ENCODE data around the gene HNRNPA3.
"Not testable (repeated sequence)": the region's sequence is repeated elsewhere in the genome, so short reads cannot be mapped to it uniquely, and the experiment has no call there.

Gene HNRNPA3

GRCh38 chr2:177234267-177234666 is 21.7 kb downstream of the HNRNPA3 start:
- no peak for DNase-seq

GRCh38 chr2:177235855-177236437 is 23.4 kb downstream of the HNRNPA3 start:
- no peak for DNase-seq

GRCh38 chr2:177237932-177238331 is 25.3 kb downstream of the HNRNPA3 start:
- DNase-seq: no peak

GRCh38 chr2:177239053-177239452 is 26.5 kb downstream of the HNRNPA3 start:
- no peak for DNase-seq

GRCh38 chr2:177239932-177240630 is 27.5 kb downstream of the HNRNPA3 start:
- no peak for DNase-seq

- no peak for DNase-seq
Measured at GRCh38 chr2:177241711-177242120, 29.1 kb downstream of the HNRNPA3 start.

- no peak for DNase-seq
Measured at GRCh38 chr2:177242121-177242987, 29.8 kb downstream of the HNRNPA3 start.

- no peak for DNase-seq
Measured at GRCh38 chr2:177243073-177243472, 30.5 kb downstream of the HNRNPA3 start.

- DNase-seq: no peak
Measured at GRCh38 chr2:177243476-177243875, 30.9 kb downstream of the HNRNPA3 start.

- DNase-seq: no peak
Measured at GRCh38 chr2:177244244-177244771, 31.7 kb downstream of the HNRNPA3 start.

GRCh38 chr2:177245010-177245422 is 32.4 kb downstream of the HNRNPA3 start:
- DNase-seq: no peak

- no peak for DNase-seq
Measured at GRCh38 chr2:177246000-177246399, 33.4 kb downstream of the HNRNPA3 start.

GRCh38 chr2:177246523-177247030 is 34.0 kb downstream of the HNRNPA3 start:
- not testable (repeated sequence) for DNase-seq

GRCh38 chr2:177247693-177248262 is 35.2 kb downstream of the HNRNPA3 start:
- DNase-seq: no peak

- no peak for DNase-seq
Measured at GRCh38 chr2:177249038-177249437, 36.4 kb downstream of the HNRNPA3 start.

- no peak for DNase-seq
Measured at GRCh38 chr2:177250461-177250860, 37.9 kb downstream of the HNRNPA3 start.

- no peak for DNase-seq
Measured at GRCh38 chr2:177251165-177251542, 38.6 kb downstream of the HNRNPA3 start.

GRCh38 chr2:177252808-177253531 is 40.4 kb downstream of the HNRNPA3 start:
- DNase-seq: no peak

GRCh38 chr2:177253704-177254103 is 41.1 kb downstream of the HNRNPA3 start:
- DNase-seq: no peak

GRCh38 chr2:177254433-177255226 is 42.0 kb downstream of the HNRNPA3 start:
- no peak for DNase-seq

- no peak for DNase-seq
Measured at GRCh38 chr2:177255227-177255601, 42.6 kb downstream of the HNRNPA3 start.

Data from effector CD4-positive, alpha-beta T cell (primary cell).